ENCODE measurements around the gene MRPL2.

DNA sequence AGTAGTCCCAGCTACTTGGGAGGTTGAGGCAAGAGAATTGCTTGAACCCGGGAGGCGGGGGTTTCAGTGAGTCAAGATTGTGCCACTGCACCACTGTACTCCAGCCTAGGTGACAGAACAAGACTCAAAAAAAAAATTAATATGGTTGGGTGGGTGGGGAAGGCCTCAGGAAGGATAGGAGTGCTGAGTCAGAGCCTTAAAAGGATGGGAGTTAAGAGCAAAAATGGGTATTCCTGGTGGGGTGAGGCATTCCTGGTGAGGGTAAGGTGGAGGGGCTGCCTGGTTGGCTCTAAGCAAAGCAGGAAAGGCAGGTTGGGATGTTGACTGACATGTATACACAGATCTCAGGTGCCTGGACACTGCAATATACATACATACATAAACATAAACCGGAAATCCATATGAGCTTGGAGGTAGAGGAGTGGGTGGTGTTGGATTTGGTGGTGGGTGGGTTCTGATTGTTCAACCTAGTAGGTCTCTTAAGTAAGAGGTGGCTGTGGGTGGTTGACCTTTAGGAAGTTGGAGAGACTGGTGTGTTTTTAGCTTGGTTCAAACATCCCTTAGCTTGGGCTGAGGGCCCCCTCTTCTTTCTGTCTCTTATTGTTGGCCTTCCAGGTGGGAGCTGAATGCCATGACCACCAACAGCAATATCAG lies 39.1 kb downstream of the MRPL2 start:
- TF ChIP-seq EZH2 (IDR thresholded peaks at IDR 0.05; ENCODE audit: borderline replicate concordance, insufficient read depth, low read depth, low read length, poor library complexity, severe bottlenecking), result no peak
- no peak for TF ChIP-seq CTCF (IDR thresholded peaks at IDR 0.05)

Measured in B cell (primary cell).